ENCODE measurements around the gene ARHGAP15. TPM values are rescaled to one million over a fixed set of nuclear protein-coding genes. Genes with fewer than 3 reads are reported as not detected.

The ARHGAP15 gene
- total RNA-seq, 2 donors from 2014 or later: 11.0 to 11.8 TPM

- Histone ChIP-seq H3K36me3 (no peaks in the 10 kb centered on the region), H3K27ac (no peak overlapping the region), H3K4me1 (ENCODE audit: control insufficient read depth in 1 of 2, low read depth in 2 of 2) (no peaks in the 10 kb centered on the region), H3K27me3 (replicated peaks; ENCODE audit: insufficient read depth) (no peaks in the 10 kb centered on the region), H3K9me3 (no peaks in the 10 kb centered on the region), H3K4me3 (no peak overlapping the region)
- no peak for DNase-seq (ENCODE audit: low spot score)
- ATAC-seq (ENCODE audit: insufficient number of reproducible peaks, low FRiP score, low read depth): no peak
- TF ChIP-seq CTCF (IDR thresholded peaks at IDR 0.05): no peak
Observed at GRCh38 chr2:143816916-143817315, 687.7 kb downstream of the ARHGAP15 start.

All from thoracic aorta (tissue), 2 donors.